Hindlimb muscle (tissue), 1 donor: Measurements from ENCODE around the gene TCAIM. TPM values are rescaled to one million over a fixed set of nuclear protein-coding genes. Genes with fewer than 3 reads are reported as not detected.
A peak's percentile ranks its signal among the peaks of the same experiment; 100 is the strongest.

Experiments used
- DNase-seq: peaks from one replicate; pipeline ENCODE4 v3.0.0-alpha.2; 2013
- polyA plus RNA-seq: library from polyadenylated mRNA; unstranded; fragments of 120-200 nt; gene quantifications from one replicate; pipeline ENCODE4 v1.2.1, GENCODE V29; 2013; ENCODE audit not compliant: insufficient read length

TCAIM gene, protein sequence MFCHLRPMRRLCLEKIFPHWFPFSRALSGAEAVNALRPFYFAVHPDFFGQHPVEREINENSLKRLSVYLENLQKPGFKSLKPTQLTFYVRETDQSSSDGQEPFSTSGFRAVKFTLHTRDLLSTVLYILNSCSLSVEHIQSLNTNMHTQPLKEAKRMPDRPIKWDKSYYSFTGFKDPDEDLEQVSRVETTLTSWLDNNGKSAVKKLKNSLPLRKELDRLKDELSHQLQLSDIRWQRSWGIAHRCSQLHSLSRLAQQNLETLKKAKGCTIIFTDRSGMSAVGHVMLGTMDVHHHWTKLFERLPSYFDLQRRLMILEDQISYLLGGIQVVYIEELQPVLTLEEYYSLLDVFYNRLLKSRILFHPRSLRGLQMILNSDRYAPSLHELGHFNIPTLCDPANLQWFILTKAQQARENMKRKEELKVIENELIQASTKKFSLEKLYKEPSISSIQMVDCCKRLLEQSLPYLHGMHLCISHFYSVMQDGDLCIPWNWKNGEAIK
- polyA plus RNA-seq = 25.5 TPM

DNA sequence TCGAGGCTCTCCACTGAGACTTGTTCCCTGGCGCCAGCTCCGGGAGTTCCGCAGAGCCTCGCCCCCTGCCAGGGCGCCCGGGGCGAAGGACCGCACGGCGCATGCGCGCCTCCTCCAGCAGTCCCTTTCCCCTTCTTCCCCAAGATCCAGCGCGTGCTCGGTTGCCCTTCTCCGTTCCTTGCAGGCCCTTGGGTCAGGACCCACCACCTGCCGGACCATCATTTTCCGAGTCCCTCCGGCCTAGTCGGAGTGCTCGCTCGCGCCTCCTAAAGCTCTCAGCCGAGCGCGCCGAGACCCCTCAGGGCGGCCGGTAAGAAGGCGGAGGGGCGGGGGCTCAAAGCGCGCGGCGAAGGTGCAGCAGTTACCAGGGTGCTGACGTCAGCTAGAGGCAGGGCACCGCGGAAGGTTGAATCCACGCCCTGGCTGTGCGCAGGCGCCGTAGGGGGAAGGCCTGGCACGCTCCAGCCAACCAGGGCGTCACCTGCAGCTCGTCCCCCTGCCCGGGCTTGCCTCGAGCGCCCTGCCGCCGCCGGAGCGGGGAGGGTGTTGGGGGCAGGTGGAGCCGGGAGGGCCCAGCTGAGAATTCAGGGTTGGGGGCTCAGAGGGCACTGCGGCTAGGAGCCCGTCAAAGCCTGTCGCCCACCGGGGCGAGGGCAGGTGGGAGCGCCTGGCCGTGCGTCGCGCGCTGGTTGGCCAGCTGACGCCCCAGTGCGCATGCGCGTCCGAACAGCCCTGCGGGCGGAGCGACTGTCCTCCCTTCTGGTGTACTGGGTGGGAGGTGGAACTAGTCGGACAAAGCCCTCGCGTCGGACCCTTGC, at the start of gene TCAIM:
Gene TCAIM, plus strand, starts transcription at position 757 of the 818 bp plus-strand sequence. CDS start 16,017 bp downstream, outside the sequence.
- peak; percentile 98 for DNase-seq

DNA sequence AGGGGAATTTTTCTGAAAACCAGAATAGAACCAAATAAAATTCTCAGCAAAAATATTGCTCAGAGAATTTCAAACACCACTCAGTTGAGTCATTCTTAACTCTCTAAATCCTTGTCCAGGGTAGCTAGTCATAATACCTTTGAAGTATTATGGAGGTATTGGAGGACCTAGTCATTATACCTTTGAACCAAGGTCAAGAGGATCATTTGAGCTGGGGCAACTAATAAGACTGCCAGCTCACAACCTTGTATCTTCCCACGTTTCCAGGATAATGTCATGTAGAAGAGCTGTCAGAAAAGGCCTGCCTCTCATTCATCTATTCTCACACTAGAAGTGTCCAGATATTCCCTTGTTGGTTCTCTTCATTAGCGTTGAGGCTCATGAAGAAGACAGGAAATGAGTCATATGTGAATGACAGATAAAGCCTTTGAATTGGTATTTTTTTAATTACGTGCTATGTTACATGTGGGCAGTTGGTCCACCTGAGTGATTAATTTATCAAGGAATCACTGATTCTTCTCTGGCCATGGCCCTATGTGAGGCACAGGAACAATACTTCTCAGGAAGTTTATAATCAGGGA, 48.6 kb upstream of the TCAIM start:
- DNase-seq = no peak

DNA sequence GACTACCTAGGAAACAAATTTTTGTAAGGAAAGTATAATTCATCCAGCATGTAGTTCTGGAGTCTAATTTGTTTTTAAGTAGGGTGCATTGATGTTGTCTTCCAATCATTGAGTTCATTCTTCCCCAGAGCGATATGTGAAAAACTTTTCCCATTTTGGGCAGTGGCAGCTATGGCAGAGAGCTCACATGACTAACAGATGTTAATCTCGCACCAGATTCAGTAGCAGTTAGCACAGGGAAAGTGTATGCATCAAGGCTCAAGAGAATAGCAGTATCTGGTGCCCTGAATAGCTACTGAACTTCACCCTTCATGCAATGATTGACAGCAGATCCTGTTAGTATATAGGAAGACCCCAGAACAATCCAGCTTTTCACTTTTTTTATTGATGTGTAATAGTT, 46.3 kb upstream of the TCAIM start:
- no peak for DNase-seq

DNA sequence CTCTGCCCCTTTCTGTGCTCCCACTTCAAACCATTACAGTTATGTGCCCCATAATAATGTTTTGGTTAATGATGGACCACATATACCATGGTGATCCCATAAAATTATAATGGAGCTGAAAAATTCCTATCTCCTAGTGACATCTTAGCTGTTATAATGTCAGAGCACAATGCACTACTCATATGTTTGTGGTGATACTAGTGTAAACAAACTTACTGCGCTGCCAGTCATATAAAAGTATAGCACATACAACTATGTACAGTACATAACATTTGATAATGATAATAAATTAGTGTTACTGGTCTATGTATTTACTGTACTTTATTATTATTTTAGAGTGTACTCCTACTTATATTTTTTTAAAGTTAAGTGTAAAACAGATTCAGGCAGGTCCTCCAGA, 45.6 kb upstream of the TCAIM start:
- no peak for DNase-seq

- no peak for DNase-seq
Measured at GRCh38 chr3:44297255-44297654, 41.3 kb upstream of the TCAIM start.

DNA sequence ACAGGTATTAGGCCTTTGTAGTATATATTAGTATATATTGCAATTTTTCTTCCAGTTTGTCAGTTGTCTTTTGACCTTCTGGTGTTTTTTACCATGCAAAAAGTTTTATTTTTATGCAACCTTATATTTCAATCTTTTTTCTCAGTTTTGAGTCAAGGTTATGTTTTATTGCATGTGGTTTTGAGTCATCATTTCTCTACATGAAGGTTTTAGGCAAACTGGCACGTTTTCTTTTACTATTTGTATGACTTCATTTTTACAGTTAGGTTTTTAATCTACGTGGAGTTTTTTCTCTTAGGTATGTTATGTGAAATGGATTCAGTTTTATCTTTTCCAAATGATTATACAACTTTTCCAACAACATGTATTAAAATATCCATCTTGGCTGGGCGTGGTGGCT, 36.8 kb upstream of the TCAIM start:
- no peak for DNase-seq

GRCh38 chr3:44309500-44309899, 29.1 kb upstream of the TCAIM start:
- DNase-seq = no peak

- no peak for DNase-seq
Measured at GRCh38 chr3:44318891-44319311, 19.7 kb upstream of the TCAIM start.

GRCh38 chr3:44321335-44321734, 17.2 kb upstream of the TCAIM start:
- DNase-seq = no peak

DNA sequence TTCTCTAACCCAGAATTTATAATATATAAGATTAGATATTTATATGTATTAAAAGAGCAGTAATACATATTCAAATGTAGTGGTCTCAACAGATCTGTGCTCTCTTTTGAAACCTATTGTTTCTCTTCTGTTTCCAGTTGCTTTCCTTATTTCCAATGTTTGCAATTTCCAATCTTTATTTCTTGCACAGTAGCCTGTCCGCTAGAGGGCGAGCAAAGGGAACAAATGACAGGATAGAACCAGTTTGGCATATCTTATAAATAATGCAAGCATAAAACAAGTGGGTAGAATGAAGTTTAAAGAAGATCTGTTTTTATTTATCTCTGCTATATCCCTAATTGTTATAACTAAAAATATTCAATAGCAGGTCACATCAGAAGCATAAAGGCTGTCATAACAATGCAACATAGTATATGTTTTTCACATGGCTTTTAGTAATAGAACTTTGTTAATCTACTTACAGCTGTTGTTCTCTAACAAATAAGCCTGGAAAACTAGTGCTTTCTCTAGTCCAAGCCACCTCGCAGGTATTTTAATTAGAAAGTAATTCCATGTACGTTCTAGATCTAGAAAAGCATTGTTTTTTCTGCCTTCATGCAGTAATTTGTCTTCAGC, 15.1 kb upstream of the TCAIM start:
- DNase-seq = peak; percentile 54

- DNase-seq = no peak
Measured at GRCh38 chr3:44324584-44324983, 14.0 kb upstream of the TCAIM start.

DNA sequence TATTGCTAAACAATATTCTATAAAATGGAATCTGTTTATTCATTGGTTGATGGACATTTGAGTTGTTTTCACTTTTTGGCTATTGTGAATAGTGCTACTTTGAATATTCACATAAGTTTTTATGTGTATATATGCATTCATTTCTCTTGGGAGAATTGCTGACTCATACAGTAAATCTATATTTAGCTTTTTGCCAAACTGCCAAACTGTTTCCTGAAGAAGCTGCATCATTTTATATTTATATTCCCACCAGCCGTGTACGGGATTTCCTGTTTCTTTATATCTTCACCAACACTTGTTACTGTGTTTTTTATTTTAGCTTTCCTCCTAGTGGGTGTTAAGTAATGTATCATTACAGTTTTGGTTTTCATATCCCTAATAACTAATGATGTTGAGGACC, 12.5 kb upstream of the TCAIM start:
- DNase-seq = no peak

- no peak for DNase-seq
Measured at GRCh38 chr3:44326515-44326914, 12.1 kb upstream of the TCAIM start.

DNA sequence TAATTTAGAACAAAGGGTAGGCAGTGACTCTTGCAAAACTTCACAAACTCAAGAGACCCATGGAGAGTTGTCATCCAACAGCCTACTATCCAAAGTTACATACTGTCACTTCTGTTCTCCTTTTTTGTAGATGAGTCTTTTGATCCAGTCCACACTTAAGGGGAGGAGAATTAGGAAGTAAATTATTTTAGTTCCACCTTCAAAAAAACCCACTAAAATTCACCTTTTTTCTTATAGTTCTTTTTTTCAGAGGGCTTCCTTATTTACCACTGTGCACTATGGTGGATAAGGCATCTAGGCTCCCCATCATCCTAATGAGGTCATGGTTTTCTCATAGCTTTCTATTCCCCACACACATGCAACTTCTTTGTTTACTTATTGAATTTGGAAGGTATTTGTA, 8.6 kb upstream of the TCAIM start:
- DNase-seq = no peak

DNA sequence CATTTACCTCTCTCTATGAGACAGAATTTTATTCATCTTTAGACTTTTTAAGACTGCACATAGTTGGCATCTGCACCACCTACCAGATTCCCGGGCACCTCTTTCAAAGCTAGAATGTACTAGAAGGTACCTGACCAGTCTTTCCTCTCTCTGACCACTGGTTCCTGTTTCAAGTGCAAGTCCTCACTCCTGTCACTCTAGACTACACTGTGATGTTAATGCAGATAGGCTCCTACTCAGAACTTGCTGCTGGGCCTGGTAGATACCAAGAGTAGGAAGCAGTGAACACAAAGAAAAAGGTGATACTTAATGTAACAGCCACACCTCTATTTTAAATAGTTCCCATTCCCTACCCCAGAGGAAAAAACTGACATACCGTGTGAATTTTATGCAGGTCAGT, 8.1 kb upstream of the TCAIM start:
- no peak for DNase-seq

GRCh38 chr3:44334326-44334725, 4.2 kb upstream of the TCAIM start:
- no peak for DNase-seq

GRCh38 chr3:44337248-44337785, 1.2 kb upstream of the TCAIM start:
- no peak for DNase-seq

DNA sequence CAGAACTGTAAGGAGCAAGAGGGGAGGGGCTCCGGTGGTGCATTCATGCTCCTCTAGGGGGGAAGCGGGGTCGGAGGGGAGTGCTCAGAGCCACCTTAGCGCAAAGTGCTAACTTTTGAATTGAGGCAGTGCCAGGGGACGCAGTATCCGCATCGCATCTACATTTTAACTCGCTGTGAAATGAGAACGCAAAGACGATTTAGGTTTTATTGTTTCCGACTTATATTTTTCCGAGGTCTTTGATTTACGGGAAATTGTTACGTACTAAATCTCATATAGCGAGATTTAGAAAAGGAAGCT, 212 bp downstream of the TCAIM start:
- DNase-seq = no peak

DNA sequence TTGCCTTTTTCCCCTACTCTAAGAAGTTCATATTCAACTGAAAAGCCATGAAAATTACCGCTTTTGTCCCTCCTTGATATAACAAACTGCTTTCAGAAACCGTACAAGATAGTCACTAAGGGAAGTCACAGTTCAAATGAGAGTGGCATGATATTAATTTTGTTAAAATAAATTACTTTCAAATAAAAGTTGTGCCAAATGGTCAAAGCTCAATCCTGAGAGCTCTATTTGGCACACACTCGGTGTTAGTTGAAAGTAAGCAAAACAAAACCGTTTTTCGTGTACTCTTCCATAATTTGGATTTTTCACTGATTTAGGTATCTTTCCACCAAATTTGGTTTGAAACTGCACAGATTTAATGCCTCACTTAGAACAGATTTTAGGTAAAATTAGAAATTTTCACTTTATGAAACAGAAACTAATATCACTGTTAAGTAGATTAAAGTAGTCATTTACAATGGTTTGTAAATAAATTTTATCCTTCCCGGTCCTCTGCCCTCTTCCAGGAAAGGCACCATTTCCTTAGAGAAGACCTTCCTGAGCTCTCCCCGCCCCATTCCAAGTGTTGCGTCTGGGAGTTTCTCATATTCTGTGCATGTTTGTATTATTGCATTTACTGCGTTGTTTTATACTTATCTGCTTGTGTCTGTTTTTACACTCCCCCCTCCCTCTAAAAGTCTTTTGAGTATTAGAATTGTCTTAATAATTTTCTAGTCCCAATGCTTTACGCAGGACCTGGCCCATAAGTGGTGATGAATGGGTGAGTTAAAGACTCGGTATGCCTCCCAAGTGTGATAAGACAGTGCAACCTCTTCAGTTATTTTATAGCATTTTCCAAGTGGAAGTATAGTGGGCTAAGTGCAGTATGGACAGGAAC, 853 bp downstream of the TCAIM start:
- no peak for DNase-seq

DNA sequence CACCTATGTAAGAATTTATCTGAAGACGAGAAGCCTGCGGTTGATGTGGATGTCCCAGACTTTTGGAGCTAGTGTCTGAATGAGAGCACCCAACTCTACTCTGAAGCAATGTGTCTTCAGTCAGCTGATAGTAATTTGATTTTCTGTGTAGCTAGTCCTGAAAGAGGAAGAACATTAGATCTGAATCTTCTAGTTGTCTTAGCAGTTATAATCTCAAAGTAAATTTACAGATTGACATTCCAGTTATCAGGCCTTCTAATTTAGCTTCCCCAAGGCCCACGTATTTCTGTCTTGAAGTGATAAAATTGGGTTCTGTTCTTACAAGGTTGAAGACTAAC, 1.5 kb downstream of the TCAIM start:
- DNase-seq = no peak

DNA sequence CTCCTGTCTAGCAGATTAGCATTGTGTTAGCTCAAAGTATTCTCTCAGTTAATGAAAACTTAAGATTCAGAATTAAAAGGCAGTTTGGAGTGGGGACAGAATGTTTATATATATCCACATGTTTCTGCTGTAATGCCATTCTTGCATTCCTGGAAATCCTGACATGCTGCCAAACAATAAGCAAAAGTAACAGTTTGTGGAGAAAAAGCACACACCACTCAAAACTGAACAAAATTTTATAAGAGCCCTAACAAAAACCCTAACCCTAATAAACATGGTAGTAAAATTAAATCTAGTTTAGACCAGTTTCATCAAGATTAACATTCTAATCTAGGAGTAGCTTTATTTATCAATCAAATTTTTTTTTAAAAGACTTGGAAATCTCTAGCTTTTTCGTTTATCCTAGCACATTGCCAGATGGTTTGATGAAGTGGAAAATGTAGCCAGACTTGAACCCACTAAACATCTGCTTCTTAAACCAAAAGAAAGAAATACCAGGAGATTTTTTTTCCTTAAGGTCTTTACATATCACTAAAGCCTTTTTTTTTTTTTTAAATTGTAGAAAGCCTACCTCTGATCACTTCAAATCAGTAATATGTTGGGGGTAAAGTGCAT, 3.7 kb downstream of the TCAIM start:
- no peak for DNase-seq
